T-helper 2 cell treated with Interferon-gamma antibody and Interleukin-4, amounts not matched to agents 100 ng/mL and 5 ng/mL, for 36 hours (primary cell): ENCODE results near the gene SCTR. TPM values are rescaled to one million over a fixed set of nuclear protein-coding genes. Genes with fewer than 3 reads are reported as not detected.

Experiments
- intact Hi-C: fragments of 100-400 bp; cut with micrococcal nuclease; formaldehyde crosslinking; loops from one replicate; pipeline ENCODE4 v1.15.1; 2023
- total RNA-seq: library from RNA; stranded (reverse); gene quantifications from 2 replicates; pipeline ENCODE4 v1.2.3, GENCODE V29; 2022

Gene SCTR
- total RNA-seq, 1 donor from 2014 or later = not detected

DNA sequence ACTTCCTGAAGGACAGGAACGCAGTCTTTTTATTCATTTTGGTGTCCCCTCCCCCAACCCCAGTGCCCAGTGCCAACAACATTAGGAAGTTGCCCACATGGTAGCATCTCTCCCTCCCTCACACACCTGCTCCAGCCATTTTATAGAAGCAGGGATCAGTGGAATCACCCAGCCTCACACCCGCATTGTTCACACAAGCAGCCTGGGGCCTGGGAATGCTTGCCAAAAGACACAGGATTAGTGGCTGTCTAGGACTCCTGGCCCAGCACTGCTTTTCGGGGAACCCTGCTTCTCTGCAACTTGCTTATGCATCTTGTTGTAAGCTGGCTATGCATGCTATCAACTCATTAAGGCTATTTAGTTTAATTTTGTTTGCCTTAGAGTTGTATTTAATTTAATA, 74.8 kb downstream of the SCTR start:
- intact Hi-C loops = no loop called here

DNA sequence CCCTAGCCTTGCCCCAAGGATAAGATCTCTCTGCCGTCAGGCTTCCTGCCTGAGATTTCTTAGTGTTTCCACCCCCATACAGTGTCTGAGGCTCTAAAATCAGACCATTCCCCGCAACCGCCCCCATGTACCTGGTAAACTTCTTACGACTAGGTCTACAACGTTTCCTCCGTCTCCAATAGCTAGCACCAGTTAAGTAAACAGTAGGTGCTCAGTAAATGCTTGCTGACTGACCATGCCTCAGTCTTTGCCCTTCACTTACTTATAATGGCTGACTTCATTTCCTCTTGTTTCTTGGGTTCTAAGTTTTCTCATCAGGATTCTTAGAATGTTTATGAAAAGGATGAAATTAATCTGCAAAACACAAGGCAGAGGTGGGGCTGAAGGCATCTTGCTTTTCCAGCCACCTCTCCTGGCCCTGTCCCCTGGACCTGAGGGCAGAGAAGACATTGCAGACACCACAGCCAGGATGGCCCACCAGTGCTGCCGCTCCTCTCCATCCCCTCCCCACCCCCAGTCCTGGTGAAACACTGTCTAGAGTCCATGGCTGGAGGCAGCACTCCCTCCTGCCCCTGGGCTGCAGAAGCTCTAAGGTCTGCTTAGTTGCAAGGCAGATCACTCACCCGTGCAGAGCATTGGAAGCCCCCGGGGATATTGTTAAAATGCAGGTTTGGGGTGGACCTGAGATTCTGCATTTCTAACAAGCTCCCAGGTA, 75.7 kb downstream of the SCTR start:
- intact Hi-C loops = no loop called here

DNA sequence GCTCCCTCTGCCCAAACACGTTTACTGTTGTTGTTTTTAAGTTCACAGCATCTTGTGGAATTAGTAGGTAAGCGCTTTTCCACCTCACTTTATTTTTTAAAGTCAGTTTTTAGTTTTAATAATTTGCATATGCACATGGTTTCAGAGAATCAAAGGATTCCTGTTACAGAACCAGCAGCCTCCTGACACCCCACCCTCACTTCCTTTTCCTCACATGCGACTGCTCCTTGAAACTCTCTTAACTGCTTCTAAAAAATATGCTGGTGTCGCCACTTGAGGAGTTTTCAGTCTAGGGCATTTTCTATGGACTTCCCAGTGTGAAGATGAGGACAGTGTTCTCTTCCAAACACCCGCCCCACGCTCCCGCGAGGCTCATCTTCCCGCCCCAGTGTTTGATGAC, 78.2 kb downstream of the SCTR start:
- intact Hi-C loops = no loop called here

DNA sequence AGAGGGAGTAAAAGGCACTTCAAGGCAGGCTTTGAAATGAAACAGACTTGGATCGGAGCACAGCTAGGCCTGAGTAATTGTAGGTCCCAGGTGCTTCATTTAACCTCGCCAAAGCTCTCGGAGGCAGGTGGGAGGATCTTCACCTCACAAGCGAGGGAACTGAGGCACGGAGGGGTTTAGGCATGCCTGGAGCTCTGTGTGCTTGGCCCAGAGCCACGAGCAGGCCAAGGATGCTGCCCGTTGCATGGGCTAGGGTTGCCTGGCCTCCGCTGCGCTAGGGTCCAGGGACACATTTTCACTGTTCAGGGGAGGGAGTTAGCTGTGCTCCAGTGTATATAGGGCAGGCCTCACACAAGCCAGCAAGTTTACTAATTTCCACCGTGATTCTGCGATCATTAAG, 81.4 kb downstream of the SCTR start:
- intact Hi-C loops = no loop called here

DNA sequence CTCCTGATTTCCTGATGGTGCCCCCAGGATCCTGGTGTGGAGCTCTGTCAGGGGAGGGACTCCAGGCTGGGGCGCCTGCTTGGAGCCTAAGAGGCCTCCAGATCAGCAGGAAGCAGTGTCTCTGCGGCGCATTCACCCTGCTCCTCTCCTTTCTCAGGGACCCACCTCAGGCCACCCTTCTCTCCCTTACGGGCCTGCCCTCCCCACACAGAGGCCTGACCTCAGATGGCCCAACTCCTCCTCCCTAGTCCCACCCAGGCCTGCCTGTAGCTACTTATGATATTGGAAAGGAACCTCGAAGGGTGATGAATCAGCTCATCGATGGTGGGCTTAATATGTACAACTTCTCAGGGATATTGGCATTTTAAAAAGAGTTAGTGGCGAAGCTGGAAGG, 82.1 kb downstream of the SCTR start:
- intact Hi-C loops = no loop called here

DNA sequence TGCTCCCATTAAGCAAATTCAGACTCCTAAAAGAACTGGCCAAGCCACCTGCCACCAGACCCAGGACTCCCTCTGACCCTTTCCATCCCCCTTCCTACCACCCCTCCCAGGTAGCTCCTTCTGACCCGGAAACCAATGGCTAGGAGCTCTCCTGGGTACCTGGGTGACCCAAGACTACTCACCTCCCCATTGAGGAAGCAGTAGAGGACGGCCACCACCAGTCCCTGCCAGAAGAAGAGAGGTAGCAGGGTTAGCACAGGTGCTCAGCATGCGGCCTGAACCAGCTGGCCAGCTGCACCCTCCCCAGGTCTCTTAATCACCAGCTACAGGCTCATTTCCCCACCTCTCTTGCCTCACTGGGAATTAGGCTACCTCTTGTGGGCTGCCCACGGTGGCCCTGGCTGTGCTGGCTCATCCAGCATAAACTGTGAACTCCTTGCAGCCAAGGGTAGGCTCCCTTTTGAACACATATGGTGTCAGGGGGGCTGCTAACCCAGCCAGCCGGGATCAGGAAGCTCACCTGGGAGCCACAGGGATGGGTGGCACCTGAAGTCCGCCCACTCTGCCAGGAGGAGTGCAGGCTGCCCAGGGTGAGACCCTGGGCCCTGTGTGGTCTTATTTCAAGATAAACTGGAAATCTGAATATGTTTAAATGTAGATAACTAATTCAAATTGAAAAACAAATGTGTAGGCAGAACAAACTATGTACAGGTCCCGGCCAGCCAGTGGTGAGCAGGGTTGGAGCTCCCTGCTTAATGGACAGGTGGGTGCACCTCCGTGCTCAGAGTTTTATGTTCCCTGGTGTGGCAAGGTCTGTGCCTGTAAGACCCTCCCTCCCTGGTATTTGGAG, 82.7 kb downstream of the SCTR start:
- intact Hi-C loops = no loop called here

DNA sequence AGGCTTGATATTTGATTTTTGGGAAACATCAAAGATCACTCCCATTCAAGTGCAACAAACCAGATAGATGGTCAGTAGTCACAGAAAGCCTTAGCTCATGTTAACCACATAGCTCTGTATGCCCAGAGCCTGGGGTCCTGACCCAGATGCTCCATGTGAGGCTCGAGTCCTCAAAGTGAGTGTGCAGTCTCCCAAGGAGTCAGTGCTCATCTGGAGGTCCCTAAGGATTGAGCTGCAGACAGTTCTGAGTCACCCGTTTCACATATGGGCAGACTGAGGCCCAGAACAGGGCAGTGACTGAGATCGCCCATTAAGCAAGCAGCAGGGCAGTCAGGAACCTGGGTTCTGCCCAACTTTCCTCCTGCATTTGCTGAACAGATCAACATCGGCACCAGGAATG, 83.4 kb downstream of the SCTR start:
- intact Hi-C loops = no loop called here

DNA sequence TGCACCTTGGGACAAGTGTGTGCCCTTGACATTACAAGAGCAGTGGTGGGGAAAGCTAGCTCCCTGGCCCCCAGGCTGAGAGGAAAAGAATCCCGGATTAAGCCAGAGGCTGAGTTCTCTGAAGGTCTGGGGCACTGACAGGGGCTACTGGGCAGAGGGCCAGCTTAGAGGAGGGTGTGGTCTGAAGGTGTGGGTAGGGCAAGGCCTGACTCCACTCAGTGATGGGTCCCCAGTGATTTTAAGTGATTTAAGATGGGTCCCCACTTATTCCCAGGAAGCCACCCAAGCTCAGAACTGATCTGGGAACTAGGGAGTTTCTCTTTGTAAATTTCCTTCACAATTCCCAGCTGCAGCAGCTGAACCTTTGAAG, 83.8 kb downstream of the SCTR start:
- intact Hi-C loops = no loop called here

DNA sequence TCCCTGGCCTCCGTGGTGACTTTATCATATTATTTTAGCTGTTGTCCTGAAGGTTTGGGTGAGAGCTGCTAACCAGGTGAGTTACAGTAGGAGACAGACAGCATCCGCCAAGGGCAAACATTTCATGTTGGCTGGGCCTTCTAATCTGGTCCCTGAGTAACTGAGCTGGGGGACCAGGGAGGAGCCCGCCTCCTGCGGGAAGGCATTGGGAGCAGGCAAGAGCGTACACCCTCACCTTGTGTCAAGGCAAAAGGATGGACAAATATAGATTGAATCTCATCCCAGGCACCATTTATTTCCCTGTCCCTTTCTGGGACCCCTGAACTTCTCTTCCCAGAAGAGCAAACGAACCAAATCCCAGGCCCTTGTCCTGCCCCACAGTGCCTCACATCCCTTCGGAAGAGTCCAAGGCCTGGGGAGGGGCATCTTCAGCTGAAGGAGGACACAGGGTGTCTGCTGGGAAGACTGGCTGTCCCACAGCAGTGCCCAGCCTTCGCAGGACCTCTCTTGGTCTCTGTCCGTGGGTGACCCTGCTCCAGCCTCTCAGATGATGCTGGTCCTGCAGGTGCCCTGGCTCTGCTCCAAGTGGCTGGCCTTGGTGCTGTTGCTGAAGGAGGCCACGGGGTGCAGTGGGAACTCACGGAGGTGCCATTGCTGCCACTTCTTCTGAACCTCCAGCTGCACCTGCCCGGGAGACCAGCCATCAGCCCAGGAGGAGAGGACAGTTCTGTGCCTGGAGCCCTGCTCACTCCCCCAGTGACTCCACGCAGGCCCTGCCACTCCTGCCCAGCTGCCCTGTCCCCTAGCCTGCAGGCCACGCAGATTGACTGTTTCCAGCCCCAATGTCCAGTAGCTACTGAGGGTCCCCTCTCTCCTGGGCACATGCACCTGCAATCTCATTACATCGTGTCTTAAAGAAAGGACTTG, 84.4 kb downstream of the SCTR start:
- intact Hi-C loops = no loop called here

DNA sequence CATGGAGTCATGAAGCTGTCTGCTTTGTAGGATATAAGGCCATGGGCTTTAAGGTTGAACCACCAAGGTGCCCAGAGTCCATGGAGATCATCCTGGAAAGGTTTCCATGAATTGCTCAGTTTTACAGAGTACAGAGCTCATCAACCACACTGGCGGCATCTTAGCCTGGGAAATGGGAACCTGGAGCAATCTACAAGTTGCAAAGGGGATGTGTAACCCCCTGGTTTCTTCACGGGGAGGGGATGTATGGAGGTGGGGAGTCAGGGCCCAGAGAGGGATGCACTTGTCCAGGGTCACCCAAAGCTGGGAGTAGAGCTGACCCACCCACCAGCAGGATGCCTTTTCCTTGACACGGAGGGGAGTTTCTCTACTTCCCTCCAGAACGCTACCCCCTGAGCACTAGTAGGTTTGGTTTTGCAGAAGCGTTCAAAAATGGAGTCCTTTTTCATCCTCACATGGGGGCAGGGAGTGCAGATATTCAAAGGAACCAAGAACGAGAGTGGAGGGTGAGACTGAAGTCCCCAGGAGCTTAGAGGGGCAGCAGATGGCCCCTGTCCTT, 85.5 kb downstream of the SCTR start:
- intact Hi-C loops = no loop called here

DNA sequence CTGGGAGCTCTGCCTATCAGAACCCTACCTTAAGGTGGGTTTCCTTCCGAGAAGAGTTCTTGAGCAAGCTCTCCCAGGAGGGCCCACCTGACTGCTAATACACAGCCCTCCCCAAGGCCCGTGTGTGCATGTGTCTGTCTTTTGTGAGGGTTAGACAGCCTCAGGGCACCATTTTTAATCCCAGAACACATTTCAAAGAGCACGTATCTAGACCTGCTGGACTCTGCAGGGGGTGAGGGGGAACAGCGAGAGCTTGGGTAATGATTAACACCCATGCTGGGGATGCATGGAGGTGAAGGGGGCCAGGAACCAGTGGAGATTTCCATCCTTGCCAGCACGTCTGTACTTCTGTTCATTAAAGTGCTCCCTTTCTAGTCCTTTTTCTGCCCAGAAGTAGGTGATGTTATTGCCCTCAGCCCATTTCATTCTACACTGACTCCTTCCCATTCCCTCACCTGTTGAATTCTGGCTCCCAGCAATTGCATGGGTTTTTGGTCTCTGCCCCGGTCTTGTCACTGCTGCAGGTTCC, 86.1 kb downstream of the SCTR start:
- intact Hi-C loops = no loop called here

DNA sequence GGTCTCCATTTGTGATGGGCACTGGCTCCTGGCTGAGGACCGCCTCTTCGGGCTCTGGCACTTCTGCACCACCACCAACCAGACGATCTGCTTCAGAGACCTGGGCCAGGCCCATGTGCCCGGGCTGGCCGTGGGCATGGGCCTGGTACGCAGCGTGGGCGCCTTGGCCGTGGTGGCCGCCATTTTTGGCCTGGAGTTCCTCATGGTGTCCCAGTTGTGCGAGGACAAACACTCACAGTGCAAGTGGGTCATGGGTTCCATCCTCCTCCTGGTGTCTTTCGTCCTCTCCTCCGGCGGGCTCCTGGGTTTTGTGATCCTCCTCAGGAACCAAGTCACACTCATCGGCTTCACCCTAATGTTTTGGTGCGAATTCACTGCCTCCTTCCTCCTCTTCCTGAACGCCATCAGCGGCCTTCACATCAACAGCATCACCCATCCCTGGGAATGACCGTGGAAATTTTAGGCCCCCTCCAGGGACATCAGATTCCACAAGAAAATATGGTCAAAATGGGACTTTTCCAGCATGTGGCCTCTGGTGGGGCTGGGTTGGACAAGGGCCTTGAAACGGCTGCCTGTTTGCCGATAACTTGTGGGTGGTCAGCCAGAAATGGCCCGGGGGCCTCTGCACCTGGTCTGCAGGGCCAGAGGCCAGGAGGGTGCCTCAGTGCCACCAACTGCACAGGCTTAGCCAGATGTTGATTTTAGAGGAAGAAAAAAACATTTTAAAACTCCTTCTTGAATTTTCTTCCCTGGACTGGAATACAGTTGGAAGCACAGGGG, 87.1 kb downstream of the SCTR start:
- intact Hi-C loops = no loop called here

DNA sequence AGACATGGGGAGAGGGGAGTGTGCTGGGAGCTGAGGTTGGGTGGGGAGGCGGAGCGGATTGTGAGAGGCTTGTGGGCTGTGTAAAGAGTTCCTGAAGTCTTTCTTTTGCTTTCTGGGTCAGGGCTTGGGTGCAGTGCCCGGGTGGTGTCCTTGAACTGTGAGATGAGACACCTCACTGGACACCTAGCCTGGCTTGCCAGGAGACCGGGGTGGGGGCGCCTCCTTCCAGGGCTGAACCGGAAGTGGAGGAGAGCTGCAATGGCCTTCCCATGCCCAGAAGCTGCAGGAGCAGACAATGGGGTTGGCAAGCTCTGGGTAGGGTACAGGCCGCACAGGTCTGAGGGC, 88.4 kb downstream of the SCTR start:
- intact Hi-C loops = no loop called here

DNA sequence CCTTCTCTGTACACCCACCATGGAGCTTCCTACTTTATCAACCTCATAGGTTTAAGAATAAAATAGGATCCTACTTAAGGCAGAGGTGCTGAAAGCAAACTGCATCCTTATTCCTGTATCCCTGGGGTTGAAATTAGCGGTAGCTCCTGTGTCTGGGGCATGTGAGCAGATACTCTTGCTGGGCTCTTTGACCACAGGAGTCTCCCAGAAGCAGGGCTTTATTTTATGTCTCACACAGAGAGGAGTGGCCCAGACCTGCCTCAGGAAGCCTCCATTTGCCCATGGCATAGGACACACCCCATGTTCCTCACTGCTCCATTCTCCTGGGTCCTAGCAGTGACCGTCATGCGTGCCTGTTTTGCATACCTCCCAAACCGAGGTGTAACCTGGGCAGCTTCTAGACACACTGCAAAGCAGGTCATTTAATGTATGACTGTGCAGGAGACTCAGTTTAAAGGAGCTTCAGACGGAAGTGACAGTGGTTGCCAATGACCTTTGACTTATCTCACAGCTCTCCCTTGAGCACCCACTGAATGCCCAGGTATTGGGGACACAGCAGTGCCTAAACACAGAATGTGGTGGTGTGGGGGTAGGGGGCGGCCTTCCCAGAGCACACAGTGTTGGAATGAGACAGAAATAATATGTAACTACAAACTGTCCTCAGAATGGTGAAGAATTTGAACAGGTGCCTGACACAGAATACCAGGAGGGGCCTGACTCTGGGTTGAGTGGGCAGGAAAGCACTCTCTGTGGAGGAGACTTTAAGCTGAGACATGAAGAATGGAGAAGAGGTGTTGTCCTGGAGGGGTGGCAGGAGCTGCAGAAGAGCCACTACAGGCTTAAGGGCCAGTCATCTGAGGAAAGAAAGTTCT, 89.0 kb downstream of the SCTR start:
- intact Hi-C loops = no loop called here

DNA sequence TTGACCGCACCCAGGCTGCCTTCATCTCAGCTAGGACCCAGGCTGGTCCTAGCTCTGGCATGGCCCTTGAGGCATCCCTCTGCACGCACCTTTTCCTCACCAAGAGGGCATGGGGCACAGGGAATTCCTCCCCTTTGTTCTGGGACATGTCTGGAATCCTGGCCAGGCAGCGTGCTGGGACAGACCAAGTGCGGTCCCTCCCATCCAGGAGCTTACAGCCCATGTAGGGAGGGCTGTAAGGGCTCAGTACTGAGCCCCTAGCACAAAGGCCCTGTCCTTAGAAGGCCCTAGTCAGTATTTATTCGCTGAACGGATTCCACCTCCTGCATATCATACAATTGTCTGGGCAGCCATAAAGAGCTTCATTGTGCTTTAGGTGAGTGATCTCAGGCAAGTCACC, 89.6 kb downstream of the SCTR start:
- intact Hi-C loops = no loop called here

DNA sequence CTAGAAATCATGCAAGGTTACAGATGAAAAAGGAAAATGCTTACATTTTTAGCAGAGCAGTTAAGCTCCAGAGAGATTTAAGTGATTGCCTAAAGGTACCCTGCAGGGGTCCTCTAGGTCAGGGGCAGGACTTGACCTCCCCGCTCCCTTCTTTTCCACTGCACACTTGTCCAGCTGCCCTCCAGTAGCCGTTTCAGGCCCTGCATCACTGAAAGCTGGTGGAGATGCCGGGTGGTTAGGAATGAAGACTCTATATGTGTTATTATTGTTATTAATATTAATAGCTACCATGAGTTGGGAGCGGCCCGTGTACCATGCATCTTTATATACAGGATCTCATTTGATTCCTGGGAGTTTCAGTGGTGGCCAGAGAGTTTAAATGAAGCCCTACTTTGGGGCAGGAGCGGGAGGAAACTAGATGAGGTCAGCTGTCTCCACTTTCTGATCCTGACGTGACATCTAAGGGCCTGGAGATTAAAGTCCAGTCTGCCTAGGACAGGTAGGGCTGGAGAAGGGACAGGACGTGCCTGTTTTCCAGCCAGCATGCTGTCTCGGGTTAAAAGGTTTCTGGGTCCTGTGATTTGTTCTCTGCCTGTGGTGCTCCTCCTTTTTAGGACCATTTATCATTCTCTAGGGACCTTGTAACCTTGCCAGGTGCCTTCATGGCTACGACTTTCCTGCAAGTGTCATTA, 90.5 kb downstream of the SCTR start:
- intact Hi-C loops = no loop called here

DNA sequence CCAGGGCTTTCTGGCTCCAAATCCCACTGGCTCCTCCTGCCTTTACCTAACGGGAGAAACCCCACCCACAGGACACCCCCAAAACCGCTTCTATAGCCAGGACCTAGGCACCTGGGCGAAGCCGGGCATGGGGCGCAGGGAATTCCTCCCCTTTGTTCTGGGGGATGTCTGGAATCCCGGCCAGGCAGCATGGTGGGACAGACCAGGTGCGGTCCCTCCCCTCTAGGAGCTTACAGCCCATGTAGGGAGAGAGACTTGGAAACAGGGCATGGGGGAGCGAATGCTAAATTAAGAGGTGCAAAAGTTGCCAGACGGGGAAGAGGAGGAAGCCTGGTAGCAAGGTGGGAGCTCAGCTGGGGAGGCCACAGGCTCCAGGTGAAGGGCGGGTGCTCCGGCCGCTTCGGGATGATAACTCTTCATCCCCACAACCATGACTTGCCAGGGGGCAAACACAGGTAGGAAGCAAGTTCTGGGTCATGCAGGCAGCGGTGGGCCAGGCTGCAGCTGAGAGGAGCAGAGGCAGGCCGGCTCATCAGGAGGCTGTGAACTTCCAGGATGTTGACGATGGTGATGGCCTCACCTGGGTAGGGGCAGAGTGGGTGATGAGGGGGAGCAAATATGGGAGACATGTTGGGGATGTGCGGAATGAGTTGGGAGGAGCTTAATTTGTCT, 91.3 kb downstream of the SCTR start:
- intact Hi-C loops = no loop called here
